NCI-H187 (cell line): ENCODE measurements around the gene CLCN2.

Experiments used
- DNase-seq, 2 experiments: peaks; one replicate each; lab custom pipeline; 2025; lab: John Stamatoyannopoulos, UW

CLCN2 gene

GRCh38 chr3:184325715-184326369 lies 35.6 kb downstream of the CLCN2 start:
- no peak for DNase-seq

GRCh38 chr3:184325269-184325668 lies 36.1 kb downstream of the CLCN2 start:
- no peak for DNase-seq

GRCh38 chr3:184323696-184324095 lies 37.7 kb downstream of the CLCN2 start:
- DNase-seq = no peak

GRCh38 chr3:184322731-184323487 lies 38.5 kb downstream of the CLCN2 start:
- no peak for DNase-seq

DNA sequence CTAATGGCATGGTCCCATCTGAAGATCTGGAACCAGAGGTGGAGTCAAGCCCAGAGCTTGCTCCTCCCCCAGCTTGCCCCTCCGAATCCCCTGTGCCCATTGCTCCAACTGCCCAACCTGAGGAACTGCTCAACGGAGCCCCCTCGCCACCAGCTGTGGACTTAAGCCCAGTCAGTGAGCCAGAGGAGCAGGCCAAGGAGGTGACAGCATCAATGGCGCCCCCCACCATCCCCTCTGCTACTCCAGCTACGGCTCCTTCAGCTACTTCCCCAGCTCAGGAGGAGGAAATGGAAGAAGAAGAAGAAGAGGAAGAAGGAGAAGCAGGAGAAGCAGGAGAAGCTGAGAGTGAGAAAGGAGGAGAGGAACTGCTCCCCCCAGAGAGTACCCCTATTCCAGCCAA lies 39.7 kb downstream of the CLCN2 start:
- no peak for DNase-seq

GRCh38 chr3:184320104-184320445 lies 41.3 kb downstream of the CLCN2 start:
- DNase-seq = no peak

DNA sequence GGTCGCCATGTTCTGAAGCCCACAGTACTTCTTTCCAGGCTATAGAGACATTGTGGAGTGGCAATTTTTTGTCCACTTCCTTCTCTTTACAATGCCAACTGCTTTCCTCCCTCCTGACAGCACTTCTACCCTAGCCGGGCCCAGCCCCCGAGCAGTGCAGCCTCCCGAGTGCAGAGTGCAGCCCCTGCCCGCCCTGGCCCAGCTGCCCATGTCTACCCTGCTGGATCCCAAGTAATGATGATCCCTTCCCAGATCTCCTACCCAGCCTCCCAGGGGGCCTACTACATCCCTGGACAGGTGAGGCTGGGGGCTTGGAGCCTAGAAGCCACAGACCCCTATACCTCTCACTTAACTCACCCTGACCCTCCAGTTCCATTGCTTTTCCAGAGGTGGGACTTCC lies 44.2 kb downstream of the CLCN2 start:
- DNase-seq = no peak

DNA sequence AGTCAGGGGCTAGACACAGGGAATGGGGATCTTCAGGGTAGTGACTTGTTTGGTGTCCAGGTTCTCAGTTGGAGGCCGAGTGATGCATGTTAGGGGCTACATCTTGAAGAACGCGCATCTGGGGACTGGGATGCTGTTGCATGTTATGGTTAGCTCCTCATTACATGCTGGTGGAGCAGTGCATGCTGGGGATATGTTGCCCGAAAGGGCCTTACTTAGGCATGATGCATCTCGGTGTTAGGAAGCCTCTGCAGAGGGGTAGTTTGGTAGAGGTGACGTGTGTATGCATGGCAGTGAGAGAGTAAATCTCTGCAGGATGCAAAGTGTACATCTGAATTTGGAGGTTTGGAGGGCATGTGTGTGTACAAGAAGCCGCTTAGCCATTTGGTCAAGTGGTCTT lies 44.6 kb downstream of the CLCN2 start:
- DNase-seq = no peak

DNA sequence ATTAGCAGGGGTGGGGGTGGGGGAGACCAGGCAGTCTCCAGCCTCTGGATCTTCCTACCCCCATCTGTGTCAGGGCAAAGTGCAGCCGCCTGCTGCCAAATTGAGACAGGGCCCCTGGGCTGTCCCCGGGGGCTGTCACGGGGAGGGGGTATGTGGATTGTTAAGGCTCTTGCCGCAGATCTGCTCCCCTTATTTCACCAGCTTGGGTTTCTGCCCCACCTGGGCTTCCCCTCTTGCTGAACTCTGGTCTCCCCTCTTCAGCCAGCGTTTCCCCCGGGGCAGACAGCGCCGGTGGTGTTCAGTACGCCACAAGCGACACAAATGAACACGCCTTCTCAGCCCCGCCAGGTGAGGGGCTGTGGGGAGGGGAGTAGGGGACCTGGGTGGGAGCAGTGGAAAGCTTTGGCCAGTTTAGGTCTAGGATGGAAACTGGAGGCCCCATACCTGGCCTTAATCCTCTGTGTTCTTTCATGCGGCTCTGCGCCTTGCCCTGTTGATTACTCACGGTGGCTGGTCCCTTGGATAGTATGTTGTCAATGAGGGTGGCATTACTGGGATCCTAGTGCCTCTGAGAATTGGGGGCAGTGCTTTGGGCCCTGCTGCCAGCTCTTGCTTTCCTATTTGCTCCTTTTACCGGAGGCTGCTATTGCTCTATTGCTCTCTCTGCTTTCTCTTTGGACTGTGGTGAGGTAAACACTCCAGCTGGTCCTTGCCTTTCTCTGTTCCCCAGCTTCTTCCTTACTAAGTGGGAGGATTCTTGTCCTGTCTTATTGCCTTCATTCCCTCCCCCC lies 45.3 kb downstream of the CLCN2 start:
- no peak for DNase-seq

DNA sequence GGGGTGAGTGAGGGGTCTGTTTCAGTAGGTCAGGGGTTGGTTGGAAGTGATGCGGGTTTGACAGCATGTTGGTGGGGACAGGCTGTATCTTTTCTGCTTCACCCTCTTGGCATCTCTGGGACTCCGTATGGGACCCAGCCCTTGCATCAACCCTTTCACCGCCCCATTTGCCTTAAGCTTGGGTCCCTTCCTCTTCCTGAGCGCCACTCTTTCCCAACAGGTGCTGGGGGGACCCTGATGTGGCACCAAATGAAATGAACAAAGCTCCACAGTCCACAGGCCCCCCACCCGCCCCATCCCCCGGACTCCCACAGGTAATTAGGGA lies 45.9 kb downstream of the CLCN2 start:
- no peak for DNase-seq

GRCh38 chr3:184314700-184315542 lies 46.5 kb downstream of the CLCN2 start:
- no peak for DNase-seq

DNA sequence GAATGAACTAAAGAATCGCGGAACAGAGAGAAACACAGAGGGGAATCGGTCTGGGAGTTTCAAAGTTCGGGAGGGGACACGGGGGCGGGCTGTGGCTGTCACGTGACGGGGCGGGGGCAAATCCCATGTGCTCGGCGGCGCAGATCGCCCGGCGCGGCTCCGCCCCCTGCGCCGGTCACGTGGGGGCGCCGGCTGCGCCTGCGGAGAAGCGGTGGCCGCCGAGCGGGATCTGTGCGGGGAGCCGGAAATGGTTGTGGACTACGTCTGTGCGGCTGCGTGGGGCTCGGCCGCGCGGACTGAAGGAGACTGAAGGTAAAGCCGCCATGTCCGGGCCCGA lies 47.1 kb downstream of the CLCN2 start, which contains the start of gene EIF4G1:
Gene EIF4G1 (plus strand): TSS at position 244 of the 337 bp plus-strand sequence. CDS start 1,191 bp downstream, outside the sequence.
- peak; percentile 74 to 84 for DNase-seq

GRCh38 chr3:184311633-184312032 lies 49.8 kb downstream of the CLCN2 start:
- no peak for DNase-seq

- no peak for DNase-seq
These were observed 52.7 kb downstream of the CLCN2 start for GRCh38 chr3:184308744-184309143.

GRCh38 chr3:184307915-184308314 lies 53.5 kb downstream of the CLCN2 start:
- no peak for DNase-seq

- DNase-seq = no peak
These were observed 54.9 kb downstream of the CLCN2 start for GRCh38 chr3:184306341-184306972.

DNA sequence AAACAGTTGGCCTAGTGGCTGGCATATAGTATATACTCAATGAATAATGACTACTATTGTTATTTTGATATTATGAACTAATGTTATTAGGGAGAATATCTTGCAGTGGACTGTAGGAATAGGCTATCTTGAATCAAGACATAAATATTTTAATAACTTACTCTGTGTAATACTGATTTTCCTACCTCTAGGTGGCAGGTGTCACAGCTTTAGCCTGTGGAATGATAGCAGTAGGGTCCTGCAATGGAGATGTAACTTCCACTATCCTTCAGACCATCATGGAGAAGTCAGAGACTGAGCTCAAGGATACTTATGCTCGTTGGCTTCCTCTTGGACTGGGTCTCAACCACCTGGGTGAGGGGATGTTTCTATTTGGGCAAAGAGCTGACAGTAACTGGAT lies 55.8 kb downstream of the CLCN2 start:
- DNase-seq = no peak

- no peak for DNase-seq
These were observed 61.1 kb downstream of the CLCN2 start for GRCh38 chr3:184300378-184300720.

GRCh38 chr3:184299488-184300377 lies 61.7 kb downstream of the CLCN2 start:
- DNase-seq = no peak

- DNase-seq = peak; percentile 89 to 95
These were observed 62.5 kb downstream of the CLCN2 start, which contains the start of gene PSMD2 for GRCh38 chr3:184298759-184299487. Gene PSMD2 (plus strand): TSS chr3:184299241. CDS start chr3:184299267, 26 bp downstream.
